ENCODE data around the gene HIGD2A. TPM values are rescaled to one million over a fixed set of nuclear protein-coding genes. Genes with fewer than 3 reads are reported as not detected.
A peak's percentile ranks its signal among the peaks of the same experiment; 100 is the strongest.

Gene HIGD2A, protein sequence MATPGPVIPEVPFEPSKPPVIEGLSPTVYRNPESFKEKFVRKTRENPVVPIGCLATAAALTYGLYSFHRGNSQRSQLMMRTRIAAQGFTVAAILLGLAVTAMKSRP
- total RNA-seq: 100 to 1,000 TPM; 101 to 102 TPM
- polyA plus RNA-seq (2013, experiment 1 of 2): 139 TPM
- 127 TPM for polyA plus RNA-seq (2013, experiment 2 of 2)
- long read RNA-seq, experiment 1, transcript HIGD2A-201 (2 exons, 668 nt): major isoform, 48 of 54 reads
- long read RNA-seq, experiment 1, partial matches to known transcripts: 0 of 54 reads
- long read RNA-seq, experiment 1, other reads (novel, unspliced or antisense): 6 of 54 reads
- long read RNA-seq, experiment 2, transcript HIGD2A-201 (2 exons, 668 nt): major isoform, 41 of 43 reads
- long read RNA-seq, experiment 2, partial matches to known transcripts: 0 of 43 reads
- long read RNA-seq, experiment 2, other reads (novel, unspliced or antisense): 2 of 43 reads
- long read RNA-seq, experiment 3, transcript HIGD2A-201 (2 exons, 668 nt): major isoform, 31 of 32 reads
- long read RNA-seq, experiment 3, partial matches to known transcripts: 1 of 32 reads
- long read RNA-seq, experiment 3, other reads (novel, unspliced or antisense): 0 of 32 reads
- long read RNA-seq, experiment 4, partial matches to known transcripts: 0 of 2 reads
- long read RNA-seq, experiment 4, other reads (novel, unspliced or antisense): 1 of 2 reads

DNA sequence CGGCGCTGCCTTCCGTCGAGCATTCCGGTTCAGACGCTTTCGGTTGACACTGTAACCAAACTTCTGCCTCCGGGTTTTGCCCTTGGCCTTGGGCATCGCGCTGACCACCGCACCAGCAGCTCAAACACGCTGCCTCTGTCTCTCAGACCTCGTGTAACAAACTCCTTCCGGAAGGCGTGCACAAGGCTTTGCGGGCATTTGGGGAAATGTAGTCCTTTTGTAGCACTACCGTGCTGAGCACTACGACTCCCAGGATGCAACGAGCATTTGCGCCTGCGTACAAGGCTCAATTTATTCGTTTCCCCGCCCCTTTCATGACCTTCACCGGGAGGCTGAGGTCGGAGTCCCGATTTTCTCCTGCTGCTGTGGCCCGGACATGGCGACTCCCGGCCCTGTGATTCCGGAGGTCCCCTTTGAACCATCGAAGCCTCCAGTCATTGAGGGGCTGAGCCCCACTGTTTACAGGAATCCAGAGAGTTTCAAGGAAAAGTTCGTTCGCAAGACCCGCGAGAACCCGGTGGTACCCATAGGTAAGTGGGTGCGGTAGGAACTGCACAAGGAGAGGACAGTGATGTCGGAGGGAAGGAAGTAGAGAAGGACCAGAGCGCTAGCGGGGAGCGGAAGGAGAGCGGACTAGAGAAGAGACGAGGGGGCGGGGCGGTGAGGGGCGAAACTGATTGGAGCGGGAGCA, at the start of gene HIGD2A, which contains the start of gene NOP16:
Gene HIGD2A (plus strand): TSS at position 308 of the 691 bp plus-strand sequence. CDS start 69 bp downstream, at position 377.
Gene NOP16 (minus strand): TSS at position 155 of the 691 bp plus-strand sequence. CDS start 59 bp downstream, at position 96.
- peaks cover 6% of the 10 kb centered on the region for H3K4me1 ChIP-seq (ENCODE audit: control insufficient read depth, insufficient read depth, low read length)
- Mint-ChIP-seq H3K27ac (peak within 1 kb of the TSS; percentile 100), H3K9me3 (no peaks in the 10 kb centered on the region), H3K36me3 (ENCODE audit: low read depth) (peaks cover 35% of the 10 kb centered on the region), H3K4me3 (peak within 1 kb of the TSS; percentile 87), H3K27me3 (ENCODE audit: insufficient read depth) (no peaks in the 10 kb centered on the region), H3K4me1 (peaks cover 12% of the 10 kb centered on the region)
- peak within 1 kb of the TSS; percentile 92 for H3K27ac ChIP-seq (ENCODE audit: low read depth, low read length)
- peaks cover 64% of the 10 kb centered on the region for H3K36me3 ChIP-seq (ENCODE audit: control insufficient read depth, insufficient read depth, low read length)
- TF ChIP-seq, protein P1, sequence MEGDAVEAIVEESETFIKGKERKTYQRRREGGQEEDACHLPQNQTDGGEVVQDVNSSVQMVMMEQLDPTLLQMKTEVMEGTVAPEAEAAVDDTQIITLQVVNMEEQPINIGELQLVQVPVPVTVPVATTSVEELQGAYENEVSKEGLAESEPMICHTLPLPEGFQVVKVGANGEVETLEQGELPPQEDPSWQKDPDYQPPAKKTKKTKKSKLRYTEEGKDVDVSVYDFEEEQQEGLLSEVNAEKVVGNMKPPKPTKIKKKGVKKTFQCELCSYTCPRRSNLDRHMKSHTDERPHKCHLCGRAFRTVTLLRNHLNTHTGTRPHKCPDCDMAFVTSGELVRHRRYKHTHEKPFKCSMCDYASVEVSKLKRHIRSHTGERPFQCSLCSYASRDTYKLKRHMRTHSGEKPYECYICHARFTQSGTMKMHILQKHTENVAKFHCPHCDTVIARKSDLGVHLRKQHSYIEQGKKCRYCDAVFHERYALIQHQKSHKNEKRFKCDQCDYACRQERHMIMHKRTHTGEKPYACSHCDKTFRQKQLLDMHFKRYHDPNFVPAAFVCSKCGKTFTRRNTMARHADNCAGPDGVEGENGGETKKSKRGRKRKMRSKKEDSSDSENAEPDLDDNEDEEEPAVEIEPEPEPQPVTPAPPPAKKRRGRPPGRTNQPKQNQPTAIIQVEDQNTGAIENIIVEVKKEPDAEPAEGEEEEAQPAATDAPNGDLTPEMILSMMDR (conservative IDR thresholded peaks at IDR 0.05): no peak
- WGBS, 2 experiments (ENCODE audit: insufficient coverage in 1 of 2, insufficient read length in 1 of 2): 0% methylated on average over 38 to 47 of the region's 47 CpGs
- peak within 1 kb of the TSS; percentile 91 for H3K9ac ChIP-seq (ENCODE audit: extremely low read depth, low read length, poor library complexity, severe bottlenecking)
- H3K4me3 ChIP-seq (ENCODE audit: low read length): peak within 1 kb of the TSS; percentile 99
- DNase-seq: peak; percentile 99
- no peaks in the 10 kb centered on the region for H3K27me3 ChIP-seq (ENCODE audit: control insufficient read depth, insufficient read depth, low read length, poor library complexity, severe bottlenecking)
- H3K9me3 ChIP-seq (ENCODE audit: control insufficient read depth, low read length): no peaks in the 10 kb centered on the region

DNA sequence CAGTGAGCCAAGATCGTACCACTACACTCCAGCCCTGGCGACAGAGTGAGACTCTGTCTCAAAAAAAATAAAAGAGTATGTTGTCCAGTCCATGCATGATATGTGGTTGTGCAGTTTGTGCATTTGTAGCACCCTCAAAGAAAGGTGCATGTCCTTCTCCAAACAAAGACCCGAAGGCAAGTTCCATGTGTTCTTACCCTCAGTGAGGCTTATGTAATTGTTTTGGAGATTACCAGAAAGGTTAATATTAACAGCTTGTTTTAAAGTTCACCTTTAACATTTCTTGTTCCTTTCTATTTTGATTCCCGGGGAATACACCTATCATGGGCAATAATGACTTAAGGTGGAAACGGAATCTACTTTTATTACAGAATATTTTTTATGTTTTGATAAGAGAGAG, 49.2 kb upstream of the HIGD2A start:
- H3K36me3 ChIP-seq (ENCODE audit: control insufficient read depth, insufficient read depth, low read length): peaks cover 55% of the 10 kb centered on the region
- no peak for DNase-seq
- H3K4me1 ChIP-seq (ENCODE audit: control insufficient read depth, insufficient read depth, low read length): no peaks in the 10 kb centered on the region
- H3K36me3 Mint-ChIP-seq (ENCODE audit: low read depth): peaks cover 49% of the 10 kb centered on the region
- no peak overlapping the region for H3K9ac ChIP-seq (ENCODE audit: extremely low read depth, low read length, poor library complexity, severe bottlenecking)
- H3K27ac Mint-ChIP-seq: no peak overlapping the region
- TF ChIP-seq, protein P1 (conservative IDR thresholded peaks at IDR 0.05): no peak
- WGBS, 2 experiments (ENCODE audit: insufficient coverage in 1 of 2, insufficient read length in 1 of 2): 90% methylated on average over 5 of the region's 5 CpGs; no CpG with 5 or more reads in 1 of the 2 experiments
- no peaks in the 10 kb centered on the region for H3K27me3 ChIP-seq (ENCODE audit: control insufficient read depth, insufficient read depth, low read length, poor library complexity, severe bottlenecking)
- H3K9me3 ChIP-seq (ENCODE audit: control insufficient read depth, low read length): no peaks in the 10 kb centered on the region
- H3K4me1 Mint-ChIP-seq: no peaks in the 10 kb centered on the region
- H3K27ac ChIP-seq (ENCODE audit: low read depth, low read length): no peak overlapping the region
- no peaks in the 10 kb centered on the region for H3K27me3 Mint-ChIP-seq (ENCODE audit: insufficient read depth)
- H3K9me3 Mint-ChIP-seq: no peaks in the 10 kb centered on the region
- H3K4me3 Mint-ChIP-seq: no peak overlapping the region
- H3K4me3 ChIP-seq (ENCODE audit: low read length): no peak overlapping the region
